GM12878 (cell line): ENCODE data around the gene URB1. TPM values are rescaled to one million over a fixed set of nuclear protein-coding genes. Genes with fewer than 3 reads are reported as not detected.

ENCODE experiments used
- ATAC-seq: fragments of 200-7000 bp; cut with Tn5 transposase; 3 replicates; pipeline ENCODE4 v1.9.1; 2020; ENCODE audit warnings: mild to moderate bottlenecking, moderate library complexity
- BruUV-seq: library from RNA; stranded (reverse); fragments of 400-500 nt; replicated peaks from 2 replicates; lab custom pipeline; 2021; lab: Mats Ljungman, UMichigan
- CTCF ChIA-PET: fragments of 300-600 bp; sonication (Branson Sonifier 250); formaldehyde crosslinking; extraction: SDS; loops from one replicate; lab custom pipeline; 2021; ENCODE audit warnings: inconsistent platforms; lab: Yijun Ruan, JAX
- POLR2A ChIA-PET: fragments of 350-600 bp; formaldehyde crosslinking; extraction: SDS; loops from one replicate; lab custom pipeline; 2021; ENCODE audit warnings: inconsistent platforms; lab: Charles Lee
- RAD21 ChIA-PET: fragments of 300-600 bp; sonication (Branson Sonifier 250); formaldehyde crosslinking; loops from one replicate; lab custom pipeline; 2023; ENCODE audit warnings: antibody characterized with exemption; ENCODE audit not compliant: unreplicated experiment; lab: Charles Lee
- SMC1A ChIA-PET: fragments of 300-600 bp; sonication (Branson Sonifier 250); formaldehyde crosslinking; loops from one replicate; lab custom pipeline; 2023; ENCODE audit not compliant: unreplicated experiment, uncharacterized antibody; lab: Charles Lee
- DNase-seq: peaks from one replicate; pipeline ENCODE4 v3.0.0-alpha.2; 2011; ENCODE audit warnings: low read depth, low spot score
- FAIRE-seq: peaks from 3 replicates; lab custom pipeline; 2011; peaks lifted over from hg19 to GRCh38; lab: Jason Lieb, UNC
- H2AFZ ChIP-seq: 2 replicates; pipeline ENCODE4 v1.6.0; 2011; ENCODE audit warnings: low read depth, low read length, control low read depth; ENCODE audit not compliant: control insufficient read depth
- H3K27ac ChIP-seq: 2 replicates; pipeline ENCODE4 v1.5.1; 2011; ENCODE audit warnings: control low read depth; ENCODE audit not compliant: control insufficient read depth, insufficient read depth
- H3K27me3 ChIP-seq, 2 experiments: replicated peaks in 1 of 2; 2 replicates each; pipeline versions ENCODE4 v1.6.0 to v1.6.1; 2011; ENCODE audit warnings: low read length in 1 of 2; ENCODE audit not compliant: control insufficient read depth in 2 of 2, insufficient read depth in 2 of 2
- H3K36me3 ChIP-seq, 2 experiments: 2 replicates each; pipeline ENCODE4 v1.5.1; 2011; ENCODE audit warnings: low read length in 1 of 2; ENCODE audit not compliant: control insufficient read depth in 2 of 2, insufficient read depth in 2 of 2
- H3K4me1 ChIP-seq: 2 replicates; pipeline ENCODE4 v1.6.1; 2011; ENCODE audit warnings: mild to moderate bottlenecking, low read length, moderate library complexity, mixed read lengths; ENCODE audit not compliant: control insufficient read depth, insufficient read depth
- H3K4me2 ChIP-seq: 2 replicates; pipeline ENCODE4 v1.6.0; 2011; ENCODE audit warnings: control low read depth; ENCODE audit not compliant: control insufficient read depth, insufficient read depth
- H3K4me3 ChIP-seq: fragments of 200-600 bp; sonication (generic); 2 replicates; pipeline ENCODE4 v1.5.1; 2016
- H3K79me2 ChIP-seq: 2 replicates; pipeline ENCODE4 v1.6.0; 2011; ENCODE audit warnings: low read length; ENCODE audit not compliant: control insufficient read depth, insufficient read depth
- H3K9ac ChIP-seq: 2 replicates; pipeline ENCODE4 v1.8.0; 2011; ENCODE audit warnings: low read length, control low read depth, mixed read lengths; ENCODE audit not compliant: control insufficient read depth, insufficient read depth
- H3K9me3 ChIP-seq: replicated peaks from 3 replicates; pipeline ENCODE4 v1.5.1; 2011; ENCODE audit warnings: mild to moderate bottlenecking, low read length; ENCODE audit not compliant: control insufficient read depth, insufficient read depth
- H4K20me1 ChIP-seq: 2 replicates; pipeline ENCODE4 v1.6.0; 2011; ENCODE audit not compliant: control insufficient read depth, insufficient read depth
- ATF7 ChIP-seq: fragments of 450-650 bp; IDR thresholded peaks from 2 replicates; pipeline ENCODE4 v1.6.1; 2016; ENCODE audit warnings: low read depth, mild to moderate bottlenecking
- BACH1 ChIP-seq: fragments of 450-650 bp; IDR thresholded peaks from 2 replicates; pipeline ENCODE4 v1.6.1; 2017; ENCODE audit warnings: mild to moderate bottlenecking, borderline replicate concordance
- CHD2 ChIP-seq: IDR thresholded peaks from 2 replicates; pipeline ENCODE4 v1.6.1; 2011; ENCODE audit warnings: low read depth, low read length, improper control_type of control experiment, borderline replicate concordance
- CREM ChIP-seq: IDR thresholded peaks from 2 replicates; pipeline ENCODE4 v1.6.1; 2014; ENCODE audit warnings: antibody characterized with exemption, low read depth
- EGR1 ChIP-seq, 2 experiments: IDR thresholded peaks; 1 replicate in 1 of 2; 2 replicates in 1 of 2; pipeline ENCODE4 v1.6.1; 2011 to 2012; ENCODE audit warnings: low read depth in 2 of 2, low read length in 2 of 2, borderline replicate concordance in 1 of 2, mild to moderate bottlenecking in 1 of 2, moderate library complexity in 1 of 2
- FOXK2 ChIP-seq: fragments of 450-650 bp; IDR thresholded peaks from 2 replicates; pipeline ENCODE4 v1.6.1; 2017; ENCODE audit warnings: mild to moderate bottlenecking, moderate library complexity
- FOXM1 ChIP-seq: IDR thresholded peaks from 2 replicates; pipeline ENCODE4 v1.6.1; 2012; ENCODE audit warnings: low read depth, mild to moderate bottlenecking, inconsistent platforms, low read length, moderate library complexity
- STAT1 ChIP-seq: fragments of 450-650 bp; conservative IDR thresholded peaks from 2 replicates; pipeline ENCODE4 v1.6.1; 2014; ENCODE audit warnings: antibody characterized with exemption, mild to moderate bottlenecking
- ZNF24 ChIP-seq: fragments of 450-650 bp; IDR thresholded peaks from 2 replicates; pipeline ENCODE4 v1.6.1; 2017; ENCODE audit warnings: antibody characterized with exemption, mild to moderate bottlenecking
- ZZZ3 ChIP-seq: IDR thresholded peaks from 2 replicates; pipeline ENCODE4 v1.6.1; 2011; ENCODE audit warnings: low read depth; ENCODE audit not compliant: control insufficient read depth, insufficient read length
- WGBS: methylation state at CpG from one replicate; pipeline ENCODE4 v1.1.6; 2016; ENCODE audit warnings: low lambda C conversion rate; ENCODE audit not compliant: insufficient replicate concordance, insufficient coverage; ENCODE audit errors: missing lambda C conversion rate; 5-methylcytosine and 5-hydroxymethylcytosine counted together
- in situ Hi-C: fragments of 300-500 bp; cut with MboI; formaldehyde crosslinking; loops from 9 replicates; pipeline ENCODE4 v1.14.3; 2018; ENCODE audit warnings: mixed read lengths
- intact Hi-C: fragments of 100-400 bp; cut with micrococcal nuclease; formaldehyde crosslinking; loops from one replicate; pipeline ENCODE4 v1.14.2; 2022; ENCODE audit not compliant: unreplicated experiment
- polyA plus RNA-seq, 11 experiments: library from polyadenylated mRNA; depleted of rRNA in 4 of 11; unstranded in 6 of 11; stranded (reverse) in 5 of 11; fragments of >200 nt; fragmentation: Nextera tagmentation in 4 of 11; fragmentation: Illumina TruSeq in 1 of 11; extraction: Ambion mirVana in 4 of 11; extraction: Trizol in 1 of 11; gene quantifications; 1 replicate in 1 of 11; 2 replicates in 10 of 11; pipeline versions ENCODE4 v1.2.1 to v1.2.3, GENCODE V29; 2011 to 2016; ENCODE audit warnings: inconsistent platforms in 2 of 11, missing spikeins in 2 of 11, low read depth in 1 of 11
- total RNA-seq, 4 experiments: library from RNA; depleted of rRNA in 3 of 4; stranded (reverse); fragments of >200 nt in 3 of 4; fragmentation: Illumina TruSeq in 1 of 4; extraction: Trizol in 1 of 4; gene quantifications; 2 replicates each; pipeline versions ENCODE4 v1.2.1 to v1.2.3, GENCODE V29; 2013 to 2021
- TF ChIP-seq, protein P1 (sequence below): fragments of 450-650 bp; formaldehyde crosslinking; IDR thresholded peaks from 2 replicates; pipeline ENCODE4 v1.4.0; 2022; ENCODE audit warnings: mild to moderate bottlenecking, moderate library complexity

The URB1 gene
- total and polyA plus RNA-seq, 10 of the 15 experiments (the other 5 are each of a cell fraction or from before 2014, with no cell fraction given): 0.56 to 23.2 (median 8.9) TPM

DNA sequence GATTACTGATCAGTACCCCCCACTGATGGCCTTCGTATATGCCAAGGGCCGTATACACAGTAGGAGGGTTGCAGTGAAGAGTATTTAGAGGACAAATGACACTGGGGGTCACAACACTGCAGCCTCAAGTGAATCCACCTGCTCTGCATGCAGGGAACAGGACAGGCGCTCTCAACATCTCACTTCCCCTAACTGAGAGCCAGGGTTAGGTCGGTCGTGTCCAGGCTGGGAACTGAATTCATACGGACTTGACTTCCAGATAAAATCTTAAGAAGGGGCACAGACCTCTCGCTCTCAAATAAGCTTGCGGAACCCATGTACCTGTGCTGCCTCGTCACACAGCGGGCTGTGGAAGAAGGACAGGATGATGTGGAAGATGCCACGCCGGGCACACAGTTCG, 71.3 kb downstream of the URB1 start:
- H4K20me1 ChIP-seq: no peaks in the 10 kb centered on the region
- ATAC-seq (no peak), DNase-seq (no peak), FAIRE-seq (no peak)
- no peaks in the 10 kb centered on the region; the same call in 2 of the 3 replicates for H3K9me3 ChIP-seq
- H3K36me3 ChIP-seq: peaks cover 47 to 49% of the 10 kb centered on the region in 2 experiments
- POLR2A ChIA-PET: no interaction called here
- CTCF ChIA-PET: no interaction called here
- in situ Hi-C loops (no loop called here), intact Hi-C loops (no loop called here)
- no peak overlapping the region for H3K4me3 ChIP-seq
- TF ChIP-seq FOXK2 (no peak), EGR1 (IDR thresholded peaks at IDR 0.05; ENCODE audit: borderline replicate concordance in 1 of 2, low read depth in 2 of 2, low read length in 2 of 2) (no peak), ATF7 (no peak), ZZZ3 (no peak), FOXM1 (no peak), CHD2 (no peak), ZNF24 (no peak), CREM (no peak), STAT1 (no peak), BACH1 (no peak)
- TF ChIP-seq, protein P1, sequence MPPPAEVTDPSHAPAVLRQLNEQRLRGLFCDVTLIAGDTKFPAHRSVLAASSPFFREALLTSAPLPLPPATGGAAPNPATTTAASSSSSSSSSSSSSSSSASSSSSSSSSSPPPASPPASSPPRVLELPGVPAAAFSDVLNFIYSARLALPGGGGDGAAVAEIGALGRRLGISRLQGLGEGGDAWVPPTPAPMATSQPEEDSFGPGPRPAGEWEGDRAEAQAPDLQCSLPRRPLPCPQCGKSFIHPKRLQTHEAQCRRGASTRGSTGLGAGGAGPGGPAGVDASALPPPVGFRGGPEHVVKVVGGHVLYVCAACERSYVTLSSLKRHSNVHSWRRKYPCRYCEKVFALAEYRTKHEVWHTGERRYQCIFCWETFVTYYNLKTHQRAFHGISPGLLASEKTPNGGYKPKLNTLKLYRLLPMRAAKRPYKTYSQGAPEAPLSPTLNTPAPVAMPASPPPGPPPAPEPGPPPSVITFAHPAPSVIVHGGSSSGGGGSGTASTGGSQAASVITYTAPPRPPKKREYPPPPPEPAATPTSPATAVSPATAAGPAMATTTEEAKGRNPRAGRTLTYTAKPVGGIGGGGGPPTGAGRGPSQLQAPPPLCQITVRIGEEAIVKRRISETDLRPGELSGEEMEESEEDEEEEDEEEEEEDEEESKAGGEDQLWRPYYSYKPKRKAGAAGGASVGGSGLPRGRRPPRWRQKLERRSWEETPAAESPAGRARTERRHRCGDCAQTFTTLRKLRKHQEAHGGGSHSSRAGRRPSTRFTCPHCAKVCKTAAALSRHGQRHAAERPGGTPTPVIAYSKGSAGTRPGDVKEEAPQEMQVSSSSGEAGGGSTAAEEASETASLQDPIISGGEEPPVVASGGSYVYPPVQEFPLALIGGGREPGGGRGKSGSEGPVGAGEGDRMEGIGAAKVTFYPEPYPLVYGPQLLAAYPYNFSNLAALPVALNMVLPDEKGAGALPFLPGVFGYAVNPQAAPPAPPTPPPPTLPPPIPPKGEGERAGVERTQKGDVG (CRISPR knock-in tag): no peak
- no peak overlapping the region for H3K27ac ChIP-seq
- no peaks in the 10 kb centered on the region for H3K27me3 ChIP-seq
- H3K4me2 ChIP-seq: no peak overlapping the region
- WGBS: 86% methylated on average over 13 of the region's 13 CpGs
- SMC1A ChIA-PET: no interaction called here
- H3K9ac ChIP-seq: no peak overlapping the region
- H3K4me1 ChIP-seq: no peaks in the 10 kb centered on the region
- RAD21 ChIA-PET: no interaction called here
- H2AFZ ChIP-seq: no peak overlapping the region
- no peaks in the 10 kb centered on the region for H3K79me2 ChIP-seq
- no TSS peak for BruUV-seq
